Endothelial cell of umbilical vein (primary cell): ENCODE results near the gene RIOX2. TPM values are rescaled to one million over a fixed set of nuclear protein-coding genes. Genes with fewer than 3 reads are reported as not detected.

Experiments
- BruUV-seq: library from RNA; stranded (reverse); fragments of 400-500 nt; replicated peaks from 2 replicates; lab custom pipeline; 2021; lab: Mats Ljungman, UMichigan
- CTCF ChIA-PET: fragments of 300-600, 350-600 bp; sonication (Branson Sonifier 250); formaldehyde crosslinking; loops from one replicate; lab custom pipeline; 2021; ENCODE audit warnings: antibody characterized with exemption, inconsistent platforms; lab: Charles Lee
- POLR2A ChIA-PET: fragments of 300-600, 350-600 bp; sonication (Branson Sonifier 250); formaldehyde crosslinking; loops from one replicate; lab custom pipeline; 2021; ENCODE audit warnings: antibody characterized with exemption, inconsistent platforms; lab: Charles Lee
- DNase-seq: peaks from one replicate; pipeline ENCODE4 v3.0.0-alpha.2; 2011; ENCODE audit warnings: low read depth, low spot score
- FAIRE-seq: peaks from 2 replicates; lab custom pipeline; 2011; peaks lifted over from hg19 to GRCh38; lab: Jason Lieb, UNC
- H2AFZ ChIP-seq: 2 replicates; pipeline ENCODE4 v1.6.0; 2012; ENCODE audit warnings: low read depth, low read length, control low read depth, inconsistent platforms
- H3K27ac ChIP-seq: 2 replicates; pipeline ENCODE4 v1.5.1; 2011; ENCODE audit warnings: low read depth, mild to moderate bottlenecking, control low read depth, low read length, moderate library complexity; ENCODE audit not compliant: insufficient read depth
- H3K27me3 ChIP-seq, 2 experiments: 2 replicates each; pipeline versions ENCODE4 v1.6.0 to v1.6.1; 2011; ENCODE audit warnings: low read length in 2 of 2, mixed read lengths in 1 of 2; ENCODE audit not compliant: control insufficient read depth in 2 of 2, insufficient read depth in 2 of 2
- H3K36me3 ChIP-seq, 2 experiments: 2 replicates in 1 of 2; 3 replicates in 1 of 2; pipeline ENCODE4 v1.5.1; 2011; ENCODE audit warnings: low read length in 2 of 2, mild to moderate bottlenecking in 1 of 2, moderate library complexity in 1 of 2; ENCODE audit not compliant: control insufficient read depth in 2 of 2, insufficient read depth in 2 of 2; ENCODE audit errors: extremely low read depth in 1 of 2
- H3K4me1 ChIP-seq: 3 replicates; pipeline ENCODE4 v1.5.1; 2011; ENCODE audit warnings: mild to moderate bottlenecking, low read length; ENCODE audit not compliant: control insufficient read depth, insufficient read depth; ENCODE audit errors: extremely low read depth
- H3K4me2 ChIP-seq: 2 replicates; pipeline ENCODE4 v1.6.1; 2011; ENCODE audit warnings: low read length, control low read depth, mixed read lengths; ENCODE audit not compliant: insufficient read depth
- H3K4me3 ChIP-seq, 3 experiments: fragments of 200-600 bp in 1 of 3; sonication (generic), shearing (Covaris generic) in 1 of 3; replicated peaks in 1 of 3; 2 replicates each; pipeline ENCODE4 v1.5.1; 2011 to 2016; ENCODE audit warnings: control low read depth in 3 of 3, low read length in 3 of 3, mild to moderate bottlenecking in 2 of 3, inconsistent platforms in 1 of 3, low read depth in 1 of 3, moderate library complexity in 1 of 3; ENCODE audit not compliant: insufficient read depth in 1 of 3
- H3K79me2 ChIP-seq: 2 replicates; pipeline ENCODE4 v1.6.0; 2012; ENCODE audit warnings: low read length, inconsistent platforms; ENCODE audit not compliant: control insufficient read depth, insufficient read depth
- H3K9ac ChIP-seq: replicated peaks from 2 replicates; pipeline ENCODE3; 2011; ENCODE audit warnings: low read length, control low read depth; ENCODE audit not compliant: insufficient read depth; ENCODE audit errors: extremely low read depth
- H3K9me1 ChIP-seq: replicated peaks from 3 replicates; pipeline ENCODE4 v1.6.0; 2011; ENCODE audit warnings: mild to moderate bottlenecking, low read length; ENCODE audit not compliant: control insufficient read depth, insufficient read depth; ENCODE audit errors: extremely low read depth
- H3K9me3 ChIP-seq: replicated peaks from 2 replicates; pipeline ENCODE4 v1.5.1; 2012; ENCODE audit warnings: low read length, inconsistent platforms; ENCODE audit not compliant: control insufficient read depth, insufficient read depth
- H4K20me1 ChIP-seq: replicated peaks from 2 replicates; pipeline ENCODE3; 2011; ENCODE audit warnings: mild to moderate bottlenecking, low read length; ENCODE audit not compliant: control insufficient read depth, insufficient read depth; ENCODE audit errors: extremely low read depth
- CTCF ChIP-seq, 2 donors: IDR thresholded peaks; 1 replicate in 1 of 2; 2 replicates in 1 of 2; pipeline ENCODE4 v1.5.1; 2011; ENCODE audit warnings: low read length in 2 of 2, mild to moderate bottlenecking in 2 of 2, moderate library complexity in 2 of 2, control low read depth in 1 of 2, inconsistent platforms in 1 of 2, low read depth in 1 of 2; ENCODE audit not compliant: insufficient read depth in 1 of 2; ENCODE audit errors: extremely low read depth in 1 of 2
- EZH2 ChIP-seq: IDR thresholded peaks from 2 replicates; pipeline ENCODE4 v1.6.1; 2012; ENCODE audit warnings: borderline replicate concordance, low read depth, mild to moderate bottlenecking, moderate library complexity, low read length, inconsistent platforms; ENCODE audit not compliant: severe bottlenecking
- FOS ChIP-seq: IDR thresholded peaks from 2 replicates; pipeline ENCODE4 v1.6.1; 2011; ENCODE audit warnings: mild to moderate bottlenecking, low read length, moderate library complexity, borderline replicate concordance; ENCODE audit not compliant: insufficient read depth
- GATA2 ChIP-seq: IDR thresholded peaks from 2 replicates; pipeline ENCODE4 v1.7.0; 2011; ENCODE audit warnings: low read depth, mild to moderate bottlenecking, moderate library complexity, mixed read lengths, low read length; ENCODE audit not compliant: insufficient read length, insufficient read depth
- JUN ChIP-seq: IDR thresholded peaks from 2 replicates; pipeline ENCODE4 v1.6.1; 2011; ENCODE audit warnings: borderline replicate concordance, low read depth; ENCODE audit not compliant: insufficient read length, insufficient read depth
- MAX ChIP-seq: IDR thresholded peaks from 2 replicates; pipeline ENCODE4 v1.6.1; 2011; ENCODE audit not compliant: insufficient read depth, insufficient read length
- MYC ChIP-seq: IDR thresholded peaks from one replicate; pipeline ENCODE4 v1.6.1; 2011; ENCODE audit warnings: mild to moderate bottlenecking, low read depth, low read length
- POLR2A ChIP-seq: IDR thresholded peaks from 2 replicates; pipeline ENCODE4 v1.6.1; 2012; ENCODE audit warnings: low read depth, mild to moderate bottlenecking, control low read depth, low read length
- POLR2AphosphoS5 ChIP-seq: IDR thresholded peaks from 2 replicates; pipeline ENCODE4 v1.6.1; 2012; ENCODE audit warnings: low read depth, mild to moderate bottlenecking, control low read depth, low read length, moderate library complexity; ENCODE audit not compliant: insufficient read depth
- dilution Hi-C: fragments of 300-500 bp; cut with MboI; formaldehyde crosslinking; loops from one replicate; pipeline ENCODE4 v1.15.0; 2019; ENCODE audit warnings: low sequenced_read_pairs; ENCODE audit not compliant: extremely low pct_ligation_motif_present
- intact Hi-C: fragments of 100-400 bp; cut with micrococcal nuclease; formaldehyde crosslinking; loops from one replicate; pipeline ENCODE4 v1.10.0; 2022
- polyA plus RNA-seq, 4 experiments: library from polyadenylated mRNA; depleted of rRNA in 3 of 4; stranded (reverse) in 3 of 4; unstranded in 1 of 4; fragments of >200 nt; gene quantifications; 2 replicates each; pipeline versions ENCODE4 v1.2.1 to v1.2.3, GENCODE V29; 2011 to 2012; ENCODE audit warnings: missing spikeins in 1 of 4
- total RNA-seq: library from RNA; stranded (reverse); gene quantifications from 2 replicates; pipeline ENCODE4 v1.2.3, GENCODE V29; 2021

Gene RIOX2
- total and polyA plus RNA-seq, 2 donors (not counting 3 experiments of a cell fraction or from before 2014, with no cell fraction given): 14.5 to 30.5 TPM

DNA sequence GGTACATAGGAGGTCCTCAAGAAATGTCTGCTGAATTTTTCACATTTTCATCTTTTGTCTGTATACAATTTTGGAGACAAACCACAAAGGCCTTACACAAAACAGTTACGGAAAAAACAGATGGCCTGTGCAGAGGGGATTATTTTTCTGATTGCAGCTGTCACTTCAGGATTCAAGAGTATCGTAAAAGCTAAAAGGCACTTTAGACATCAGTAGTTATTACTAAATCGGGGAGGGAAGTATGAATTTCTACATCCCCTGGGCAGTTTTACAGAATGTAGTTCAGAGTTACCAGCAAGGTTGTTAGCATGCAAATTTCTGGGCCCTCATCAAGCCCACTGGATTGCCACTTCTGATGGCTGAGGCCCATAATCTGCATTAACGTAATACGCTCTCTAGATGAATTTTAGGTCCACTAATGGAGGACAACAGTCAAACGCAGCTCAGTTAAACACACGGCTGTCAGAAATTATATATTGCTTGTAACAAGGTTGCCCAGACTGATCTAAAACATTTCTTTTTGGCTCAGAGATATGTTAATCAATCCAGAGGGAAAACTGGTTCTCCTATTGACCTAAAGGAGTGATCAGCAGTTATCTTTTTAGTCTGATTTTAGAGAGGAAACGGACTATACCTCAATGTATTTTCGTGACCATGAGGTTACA lies 1.1 kb downstream of the RIOX2 start:
- Histone ChIP-seq H2AFZ (peak overlapping the region; percentile 94), H3K27ac (no peak overlapping the region), H3K4me2 (peak overlapping the region; percentile 73), H3K4me1 (peaks cover 17% of the 10 kb centered on the region), H3K9me1 (no peaks in the 10 kb centered on the region), H3K4me3 (peak overlapping the region; percentile 35 to 97 (median 56)), H3K79me2 (peaks cover 36% of the 10 kb centered on the region), H3K9me3 (no peaks in the 10 kb centered on the region), H4K20me1 (no peaks in the 10 kb centered on the region), H3K36me3 (no peaks in the 10 kb centered on the region), H3K9ac (peak overlapping the region; percentile 43), H3K27me3 (no peaks in the 10 kb centered on the region)
- DNase-seq (peak; percentile 11), FAIRE-seq (peak; percentile 26)
- intact Hi-C loops (no loop called here), dilution Hi-C loops (no loop called here)
- POLR2A ChIA-PET: no interaction called here
- CTCF ChIA-PET: interaction anchor here (0.6 to 1.7 kb wide), 3 partner anchors 16 to 207 kb away, joined by 3 to 4 read pairs (median 3); partner anchors contain the start of gene ARL6
- TF ChIP-seq CTCF (IDR thresholded peaks at IDR 0.05; ENCODE audit: extremely low read depth in 1 of 2, insufficient read depth in 1 of 2, low read depth in 1 of 2, low read length in 2 of 2): no peak
- no peak for TF ChIP-seq JUN
- TF ChIP-seq MYC: no peak
- no peak for TF ChIP-seq EZH2
- no peak for TF ChIP-seq FOS
- TF ChIP-seq POLR2AphosphoS5: no peak
- no peak for TF ChIP-seq GATA2
- no peak for TF ChIP-seq MAX
- TF ChIP-seq POLR2A: no peak
- BruUV-seq: no TSS peak
